IMR-90 (cell line): ENCODE measurements around the gene ZBTB1. TPM values are rescaled to one million over a fixed set of nuclear protein-coding genes. Genes with fewer than 3 reads are reported as not detected.
A peak's percentile ranks its signal among the peaks of the same experiment; 100 is the strongest.

ENCODE experiments used
- ATAC-seq: fragments of 200-7000 bp; cut with Tn5 transposase; 2 replicates; pipeline ENCODE4 v1.9.1; 2020; ENCODE audit warnings: low read depth, mild to moderate bottlenecking, moderate library complexity
- BruUV-seq: library from RNA; stranded (reverse); fragments of 400-500 nt; replicated peaks from 2 replicates; lab custom pipeline; 2021; lab: Mats Ljungman, UMichigan
- CTCF ChIA-PET: fragments of 300-600 bp; formaldehyde crosslinking; extraction: SDS; loops from one replicate; lab custom pipeline; 2021; ENCODE audit warnings: antibody characterized with exemption; lab: Yijun Ruan, JAX
- POLR2A ChIA-PET: fragments of 300-600 bp; sonication (Branson Sonifier 250); formaldehyde crosslinking; loops from one replicate; lab custom pipeline; 2022; ENCODE audit warnings: antibody characterized with exemption; ENCODE audit not compliant: unreplicated experiment; lab: Charles Lee
- DNase-seq: peaks from one replicate; pipeline ENCODE4 v3.0.0; 2013
- H2AFZ ChIP-seq: replicated peaks from 2 replicates; pipeline ENCODE3; 2013; ENCODE audit warnings: low read length, mild to moderate bottlenecking; ENCODE audit not compliant: poor library complexity
- H2AK5ac ChIP-seq: 2 replicates; pipeline ENCODE4 v1.6.1; 2013; ENCODE audit warnings: low read depth, low read length, inconsistent platforms
- H2AK9ac ChIP-seq: replicated peaks from 2 replicates; pipeline ENCODE3; 2013; ENCODE audit warnings: mild to moderate bottlenecking, low read depth, low read length, moderate library complexity; ENCODE audit not compliant: poor library complexity
- H2BK120ac ChIP-seq: 2 replicates; pipeline ENCODE4 v1.6.1; 2013; ENCODE audit warnings: low read depth, low read length, inconsistent platforms
- H2BK15ac ChIP-seq: 3 replicates; pipeline ENCODE4 v1.6.1; 2013; ENCODE audit warnings: low read depth, low read length, inconsistent platforms
- H2BK20ac ChIP-seq: 2 replicates; pipeline ENCODE4 v1.6.1; 2013; ENCODE audit warnings: low read depth, mild to moderate bottlenecking, inconsistent platforms, low read length, moderate library complexity
- H2BK5ac ChIP-seq: 2 replicates; pipeline ENCODE4 v1.6.1; 2013; ENCODE audit warnings: mild to moderate bottlenecking, low read depth, low read length, inconsistent platforms; ENCODE audit not compliant: poor library complexity, severe bottlenecking
- H3K14ac ChIP-seq: replicated peaks from 2 replicates; pipeline ENCODE4 v1.6.1; 2013; ENCODE audit warnings: low read depth, low read length, inconsistent platforms
- H3K18ac ChIP-seq: 2 replicates; pipeline ENCODE4 v1.6.1; 2013; ENCODE audit warnings: low read depth, low read length, control low read depth
- H3K23ac ChIP-seq: 2 replicates; pipeline ENCODE4 v1.6.1; 2013; ENCODE audit warnings: low read depth, low read length, inconsistent platforms
- H3K27ac ChIP-seq: 2 replicates; pipeline ENCODE4 v1.5.1; 2013; ENCODE audit warnings: mild to moderate bottlenecking, control low read depth, low read length; ENCODE audit not compliant: insufficient read depth
- H3K27me3 ChIP-seq: 2 replicates; pipeline ENCODE4 v1.6.1; 2013; ENCODE audit warnings: low read length; ENCODE audit not compliant: control insufficient read depth, insufficient read depth
- H3K36me3 ChIP-seq: 2 replicates; pipeline ENCODE4 v1.6.1; 2013; ENCODE audit warnings: low read length, mixed read lengths; ENCODE audit not compliant: control insufficient read depth, insufficient read depth
- H3K4ac ChIP-seq: 2 replicates; pipeline ENCODE4 v1.6.1; 2013; ENCODE audit warnings: low read depth, low read length, inconsistent platforms
- H3K4me1 ChIP-seq: 2 replicates; pipeline ENCODE4 v1.6.1; 2013; ENCODE audit warnings: low read length, mixed read lengths; ENCODE audit not compliant: control insufficient read depth, insufficient read depth
- H3K4me2 ChIP-seq: 2 replicates; pipeline ENCODE4 v1.6.1; 2013; ENCODE audit warnings: low read depth, mild to moderate bottlenecking, control low read depth, low read length, moderate library complexity
- H3K4me3 ChIP-seq: 2 replicates; pipeline ENCODE4 v1.5.1; 2013; ENCODE audit warnings: low read depth, mild to moderate bottlenecking, control low read depth, low read length, moderate library complexity; ENCODE audit not compliant: insufficient read depth
- H3K56ac ChIP-seq: 2 replicates; pipeline ENCODE4 v1.6.1; 2013; ENCODE audit warnings: low read length, inconsistent platforms; ENCODE audit not compliant: insufficient read depth; ENCODE audit errors: extremely low read depth
- H3K79me1 ChIP-seq, 2 experiments: 2 replicates each; pipeline ENCODE4 v1.6.1; 2013; ENCODE audit warnings: low read length in 2 of 2, inconsistent platforms in 1 of 2, low read depth in 1 of 2
- H3K9ac ChIP-seq: 2 replicates; pipeline ENCODE4 v1.6.1; 2013; ENCODE audit warnings: low read depth, low read length, control low read depth
- H3K9me1 ChIP-seq: 2 replicates; pipeline ENCODE4 v1.6.1; 2013; ENCODE audit warnings: low read length, inconsistent platforms; ENCODE audit not compliant: insufficient read depth
- H3K9me3 ChIP-seq: 2 replicates; pipeline ENCODE4 v1.6.1; 2013; ENCODE audit warnings: low read length; ENCODE audit not compliant: control insufficient read depth, insufficient read depth
- H4K20me1 ChIP-seq: 2 replicates; pipeline ENCODE4 v1.6.1; 2013; ENCODE audit warnings: low read length, inconsistent platforms; ENCODE audit not compliant: insufficient read depth
- H4K5ac ChIP-seq: 2 replicates; pipeline ENCODE4 v1.6.1; 2013; ENCODE audit warnings: mild to moderate bottlenecking, low read depth, low read length, control low read depth
- H4K8ac ChIP-seq, 2 experiments: 2 replicates each; pipeline ENCODE4 v1.6.1; 2013; ENCODE audit warnings: low read depth in 2 of 2, low read length in 2 of 2, control low read depth in 1 of 2, inconsistent platforms in 1 of 2
- H4K91ac ChIP-seq: 2 replicates; pipeline ENCODE4 v1.6.1; 2013; ENCODE audit warnings: low read depth, low read length, inconsistent platforms; ENCODE audit not compliant: insufficient read depth
- BHLHE40 ChIP-seq: fragments of 150-350 bp; IDR thresholded peaks from 2 replicates; pipeline ENCODE4 v1.6.1; 2016; ENCODE audit warnings: mild to moderate bottlenecking, low read depth, low read length
- CTCF ChIP-seq: conservative IDR thresholded peaks from 2 replicates; pipeline ENCODE4 v1.5.1; 2012; ENCODE audit warnings: mild to moderate bottlenecking, low read depth, low read length, improper control_type of control experiment
- FOS ChIP-seq: fragments of 150-350 bp; IDR thresholded peaks from 2 replicates; pipeline ENCODE4 v1.6.1; 2016; ENCODE audit warnings: low read depth, low read length
- MAFK ChIP-seq: IDR thresholded peaks from 2 replicates; pipeline ENCODE4 v1.6.1; 2012; ENCODE audit warnings: low read depth, low read length, improper control_type of control experiment
- MAZ ChIP-seq: IDR thresholded peaks from 2 replicates; pipeline ENCODE4 v1.6.1; 2012; ENCODE audit warnings: low read depth, mild to moderate bottlenecking, low read length, improper control_type of control experiment, moderate library complexity, borderline replicate concordance
- MXI1 ChIP-seq: IDR thresholded peaks from 2 replicates; pipeline ENCODE4 v1.6.1; 2012; ENCODE audit warnings: low read depth, mild to moderate bottlenecking, low read length, moderate library complexity, borderline replicate concordance
- NFE2L2 ChIP-seq: fragments of 150-350 bp; IDR thresholded peaks from 2 replicates; pipeline ENCODE4 v1.6.1; 2016; ENCODE audit warnings: low read depth, mild to moderate bottlenecking, low read length
- POLR2A ChIP-seq: IDR thresholded peaks from 2 replicates; pipeline ENCODE4 v1.6.1; 2012; ENCODE audit warnings: mild to moderate bottlenecking, low read depth, low read length
- RCOR1 ChIP-seq: IDR thresholded peaks from 2 replicates; pipeline ENCODE4 v1.6.1; 2012; ENCODE audit warnings: mild to moderate bottlenecking, low read length, improper control_type of control experiment; ENCODE audit not compliant: insufficient replicate concordance
- RFX5 ChIP-seq: IDR thresholded peaks from 2 replicates; pipeline ENCODE4 v1.8.0; 2012; ENCODE audit warnings: low read depth, mild to moderate bottlenecking, low read length, moderate library complexity
- SMC3 ChIP-seq: fragments of 150-350 bp; IDR thresholded peaks from 2 replicates; pipeline ENCODE4 v1.6.1; 2016; ENCODE audit warnings: low read depth, mild to moderate bottlenecking, antibody characterized with exemption, low read length, moderate library complexity
- USF2 ChIP-seq: fragments of 150-350 bp; IDR thresholded peaks from 2 replicates; pipeline ENCODE4 v1.6.1; 2017; ENCODE audit warnings: mild to moderate bottlenecking, antibody characterized with exemption, low read length, low read depth
- WGBS, 2 experiments: methylation state at CpG; one replicate each; pipeline versions ENCODE4 v1.1.5 to v1.1.7; 2013; ENCODE audit warnings: missing lambda C conversion rate in 2 of 2; ENCODE audit not compliant: insufficient read length in 1 of 2; ENCODE audit errors: extremely low coverage in 2 of 2; 5-methylcytosine and 5-hydroxymethylcytosine counted together
- dilution Hi-C: fragments of 300-500 bp; cut with HindIII; formaldehyde crosslinking; loops from one replicate; pipeline ENCODE4 v1.14.3; 2018; ENCODE audit warnings: low sequenced_read_pairs; ENCODE audit not compliant: unreplicated experiment
- in situ Hi-C: fragments of 300-500 bp; cut with MboI; formaldehyde crosslinking; loops from 3 replicates; pipeline ENCODE4 v1.14.3; 2019; ENCODE audit warnings: low sequenced_read_pairs, inconsistent platforms, mixed read lengths
- intact Hi-C: fragments of 100-400 bp; cut with micrococcal nuclease; formaldehyde crosslinking; loops from 2 replicates; pipeline ENCODE4 v1.10.0; 2022
- polyA plus RNA-seq, 3 experiments: library from polyadenylated mRNA; depleted of rRNA; stranded (reverse); fragments of >200 nt; gene quantifications; 2 replicates each; pipeline ENCODE4 v1.2.3, GENCODE V29; 2012; ENCODE audit warnings: low replicate concordance in 1 of 3
- total RNA-seq: library from RNA; depleted of rRNA; stranded (reverse); fragments of >200 nt; gene quantifications from 2 replicates; pipeline ENCODE4 v1.2.3, GENCODE V29; 2012

ZBTB1 gene
- total and polyA plus RNA-seq, 2 of the 4 experiments (the other 2 are of a cell fraction) = 19.0 to 37.3 TPM

GRCh38 chr14:64554556-64554955, 50.0 kb downstream of the ZBTB1 start:
- H3K18ac ChIP-seq = no peak overlapping the region
- no peaks in the 10 kb centered on the region for H3K4me1 ChIP-seq
- no peak overlapping the region for H2BK5ac ChIP-seq
- no peak overlapping the region for H2AFZ ChIP-seq
- dilution Hi-C loops (no loop called here), in situ Hi-C loops (no loop called here), intact Hi-C loops (no loop called here)
- no peak overlapping the region for H3K14ac ChIP-seq
- H2BK20ac ChIP-seq = peak overlapping the region; percentile 0; the same call in 1 of the 2 replicates
- no peak overlapping the region for H4K91ac ChIP-seq
- no peaks in the 10 kb centered on the region for H3K9me3 ChIP-seq
- no peak for DNase-seq
- no peak overlapping the region for H2AK9ac ChIP-seq
- H3K79me1 ChIP-seq = no peaks in the 10 kb centered on the region
- H2BK15ac ChIP-seq = no peak overlapping the region
- H3K56ac ChIP-seq = no peak overlapping the region
- no peak overlapping the region for H3K27ac ChIP-seq
- no peaks in the 10 kb centered on the region for H3K36me3 ChIP-seq
- no peak overlapping the region for H3K4me2 ChIP-seq
- WGBS, 2 experiments = 100% methylated on average over 1 of the region's 4 CpGs; no CpG with 5 or more reads in 1 of the 2 experiments
- no peak overlapping the region for H2BK120ac ChIP-seq
- H4K8ac ChIP-seq = no peak overlapping the region
- no peak overlapping the region for H3K9ac ChIP-seq
- H2AK5ac ChIP-seq = peak overlapping the region; percentile 3; the same call in 1 of the 2 replicates
- H3K9me1 ChIP-seq = no peaks in the 10 kb centered on the region
- no peak overlapping the region for H3K4ac ChIP-seq
- H3K4me3 ChIP-seq = no peak overlapping the region
- no TSS peak for BruUV-seq
- no peak for ATAC-seq
- no peak overlapping the region for H4K5ac ChIP-seq
- H3K23ac ChIP-seq = no peak overlapping the region
- H3K27me3 ChIP-seq = 0 out of 2 replicates have a peak, but pooled peaks cover 3% of the 10 kb centered on the region
- POLR2A ChIA-PET = no interaction called here
- CTCF ChIA-PET = interaction anchor here (0.5 kb wide), 1 partner anchor 97 kb away, joined by 3 read pairs; no protein-coding TSS in a partner anchor
- no peaks in the 10 kb centered on the region for H4K20me1 ChIP-seq
- TF ChIP-seq MAZ (no peak), SMC3 (no peak), NFE2L2 (no peak), USF2 (no peak), MXI1 (no peak), FOS (no peak), MAFK (no peak), RCOR1 (no peak), RFX5 (no peak), CTCF (no peak), BHLHE40 (no peak), POLR2A (no peak)
